CD14-positive monocyte (primary cell): ENCODE results near the gene PSMD14. TPM values are rescaled to one million over a fixed set of nuclear protein-coding genes. Genes with fewer than 3 reads are reported as not detected.

Experiments used
- DNase-seq, 3 donors: peaks; one replicate each; pipeline ENCODE4 v3.0.0-alpha.2; 2011 to 2022
- H2AFZ ChIP-seq: 2 replicates; pipeline ENCODE4 v1.6.0; 2012; ENCODE audit warnings: mild to moderate bottlenecking, low read depth, low read length, inconsistent platforms; ENCODE audit not compliant: insufficient read depth, poor library complexity, severe bottlenecking
- H3K27ac ChIP-seq, 2 donors: 1 replicate in 1 of 2; 2 replicates in 1 of 2; pipeline ENCODE4 v1.5.1; 2012 to 2013; ENCODE audit warnings: low read length in 2 of 2, control low read depth in 1 of 2, inconsistent platforms in 1 of 2, low read depth in 1 of 2, mild to moderate bottlenecking in 1 of 2
- H3K27me3 ChIP-seq, 2 donors: one replicate each; pipeline versions ENCODE4 v1.6.0 to v1.6.1; 2011 to 2013; ENCODE audit warnings: low read length in 2 of 2; ENCODE audit not compliant: control insufficient read depth in 2 of 2, insufficient read depth in 2 of 2
- H3K36me3 ChIP-seq, 2 donors: replicated peaks in 1 of 2; 1 replicate in 1 of 2; 2 replicates in 1 of 2; pipeline versions ENCODE4 v1.5.1 to v1.6.1; 2012 to 2013; ENCODE audit warnings: low read length in 2 of 2, control low read depth in 1 of 2, inconsistent platforms in 1 of 2, mild to moderate bottlenecking in 1 of 2; ENCODE audit not compliant: insufficient read depth in 2 of 2, control insufficient read depth in 1 of 2
- H3K4me1 ChIP-seq, 2 donors: 1 replicate in 1 of 2; 2 replicates in 1 of 2; pipeline versions ENCODE4 v1.5.1 to v1.6.1; 2012 to 2013; ENCODE audit warnings: low read length in 2 of 2, control low read depth in 1 of 2, inconsistent platforms in 1 of 2, mild to moderate bottlenecking in 1 of 2, moderate library complexity in 1 of 2; ENCODE audit not compliant: insufficient read depth in 2 of 2, control insufficient read depth in 1 of 2
- H3K4me2 ChIP-seq: replicated peaks from 2 replicates; pipeline ENCODE3; 2012; ENCODE audit warnings: low read length, moderate library complexity, mild to moderate bottlenecking; ENCODE audit not compliant: poor library complexity, severe bottlenecking; ENCODE audit errors: extremely low read depth
- H3K4me3 ChIP-seq, 3 experiments: fragments of 200-600 bp in 1 of 3; sonication (generic) in 1 of 3; replicated peaks in 1 of 3; 1 replicate in 2 of 3; 2 replicates in 1 of 3; pipeline ENCODE4 v1.5.1; 2011 to 2013; ENCODE audit warnings: low read length in 3 of 3, mild to moderate bottlenecking in 3 of 3, control low read depth in 2 of 3, low read depth in 2 of 3, inconsistent platforms in 1 of 3, moderate library complexity in 1 of 3
- H3K79me2 ChIP-seq: 2 replicates; pipeline ENCODE4 v1.6.0; 2012; ENCODE audit warnings: mild to moderate bottlenecking, control low read depth, inconsistent platforms, low read length, moderate library complexity; ENCODE audit not compliant: insufficient read depth
- H3K9ac ChIP-seq: 2 replicates; pipeline ENCODE4 v1.6.0; 2017; ENCODE audit warnings: low read length, mild to moderate bottlenecking; ENCODE audit not compliant: insufficient read depth, poor library complexity, severe bottlenecking
- H3K9me3 ChIP-seq, 2 donors: replicated peaks in 1 of 2; 1 replicate in 1 of 2; 2 replicates in 1 of 2; pipeline versions ENCODE4 v1.5.1 to v1.6.1; 2012 to 2013; ENCODE audit warnings: low read length in 2 of 2, control low read depth in 1 of 2; ENCODE audit not compliant: control insufficient read depth in 1 of 2, insufficient read depth in 1 of 2
- H4K20me1 ChIP-seq: 2 replicates; pipeline ENCODE4 v1.6.0; 2012; ENCODE audit warnings: mild to moderate bottlenecking, low read length, control low read depth, moderate library complexity; ENCODE audit not compliant: insufficient read depth
- H3K27ac Mint-ChIP-seq, 7 donors: one replicate each; pipeline ENCODE4 v1.8.0; 2020; ENCODE audit warnings: mild to moderate bottlenecking in 7 of 7, mixed read lengths in 7 of 7, moderate library complexity in 6 of 7, inconsistent platforms in 2 of 7
- H3K27me3 Mint-ChIP-seq, 3 donors: one replicate each; pipeline ENCODE4 v1.8.0; 2021 to 2022; ENCODE audit warnings: low read depth in 3 of 3, mild to moderate bottlenecking in 3 of 3, mixed read lengths in 3 of 3, moderate library complexity in 3 of 3, inconsistent platforms in 1 of 3
- H3K36me3 Mint-ChIP-seq, 2 donors: one replicate each; pipeline ENCODE4 v1.8.0; 2020; ENCODE audit warnings: mixed read lengths in 2 of 2, inconsistent platforms in 1 of 2, mild to moderate bottlenecking in 1 of 2
- H3K4me1 Mint-ChIP-seq: one replicate; pipeline ENCODE4 v1.8.0; 2020; ENCODE audit warnings: mild to moderate bottlenecking, mixed read lengths
- H3K4me3 Mint-ChIP-seq, 2 donors: one replicate each; pipeline ENCODE4 v1.8.0; 2020; ENCODE audit warnings: mild to moderate bottlenecking in 2 of 2, mixed read lengths in 2 of 2, moderate library complexity in 1 of 2
- H3K9me3 Mint-ChIP-seq, 7 donors: one replicate each; pipeline ENCODE4 v1.8.0; 2020 to 2022; ENCODE audit warnings: mixed read lengths in 7 of 7, mild to moderate bottlenecking in 6 of 7, moderate library complexity in 6 of 7, inconsistent platforms in 2 of 7
- CTCF ChIP-seq: fragments of 200-600 bp; IDR thresholded peaks from one replicate; pipeline ENCODE4 v1.8.0; 2022; ENCODE audit warnings: antibody characterized with exemption, mild to moderate bottlenecking
- WGBS: methylation state at CpG from one replicate; pipeline ENCODE4 v1.1.5; 2013; ENCODE audit warnings: missing lambda C conversion rate; ENCODE audit not compliant: insufficient coverage; 5-methylcytosine and 5-hydroxymethylcytosine counted together
- intact Hi-C, 2 donors: fragments of 100-400 bp; cut with micrococcal nuclease; formaldehyde crosslinking; loops; one replicate each; pipeline versions ENCODE4 v1.15.0 to v1.15.1; 2023
- polyA plus RNA-seq, 3 donors: library from polyadenylated mRNA; depleted of rRNA in 1 of 3; unstranded in 2 of 3; stranded (reverse) in 1 of 3; fragments of 300-500 nt in 2 of 3; fragments of >200 nt in 1 of 3; fragmentation: Illumina TruSeq in 2 of 3; gene quantifications; 1 replicate in 2 of 3; 2 replicates in 1 of 3; pipeline ENCODE4 v1.2.3, GENCODE V29; 2012 to 2021

The PSMD14 gene
- polyA plus RNA-seq, 3 donors, result 8.7 to 37.8 (median 29.3) TPM

- H3K4me3 Mint-ChIP-seq, result no peak overlapping the region
- H3K36me3 ChIP-seq, result peaks cover 0 to 8% of the 10 kb centered on the region in 2 donors
- TF ChIP-seq CTCF, result no peak
- no peaks in the 10 kb centered on the region for H3K4me1 ChIP-seq
- intact Hi-C loops, result no loop called here
- peaks cover 18% of the 10 kb centered on the region for H3K79me2 ChIP-seq
- no peak overlapping the region for H3K4me3 ChIP-seq
- H3K4me2 ChIP-seq, result no peak overlapping the region
- no peaks in the 10 kb centered on the region for H3K27me3 ChIP-seq
- no peaks in the 10 kb centered on the region for H4K20me1 ChIP-seq
- H3K27ac ChIP-seq, result no peak overlapping the region
- H3K9me3 Mint-ChIP-seq, result no peaks in the 10 kb centered on the region
- no peaks in the 10 kb centered on the region for H3K27me3 Mint-ChIP-seq
- DNase-seq, result no peak
- H3K36me3 Mint-ChIP-seq, result peaks cover 13 to 34% of the 10 kb centered on the region in 2 donors
- H3K9ac ChIP-seq, result no peak overlapping the region
- no peak overlapping the region for H3K27ac Mint-ChIP-seq
- H3K4me1 Mint-ChIP-seq, result peaks cover 5% of the 10 kb centered on the region
- H3K9me3 ChIP-seq, result no peaks in the 10 kb centered on the region
- H2AFZ ChIP-seq, result no peak overlapping the region
Observed at GRCh38 chr2:161332371-161332967, 24.2 kb downstream of the PSMD14 start.

- intact Hi-C loops, result no loop called here
- H3K27ac ChIP-seq, result no peak overlapping the region
- peaks cover 25% of the 10 kb centered on the region for H3K79me2 ChIP-seq
- H3K4me3 Mint-ChIP-seq, result no peak overlapping the region
- H3K27me3 ChIP-seq, result no peaks in the 10 kb centered on the region
- H3K4me1 Mint-ChIP-seq, result peaks cover 5% of the 10 kb centered on the region
- DNase-seq, result no peak
- H3K4me2 ChIP-seq, result no peak overlapping the region
- H3K27ac Mint-ChIP-seq, result no peak overlapping the region
- no CpG with 5 or more reads among the region's 2 CpGs for WGBS
- no peak overlapping the region for H3K4me3 ChIP-seq
- peaks cover 22 to 35% of the 10 kb centered on the region in 2 donors for H3K36me3 Mint-ChIP-seq
- no peak overlapping the region for H2AFZ ChIP-seq
- no peaks in the 10 kb centered on the region for H3K27me3 Mint-ChIP-seq
- H3K9me3 ChIP-seq, result peaks cover 0 to 3% of the 10 kb centered on the region in 2 donors
- H3K36me3 ChIP-seq, result peaks cover 0 to 4% of the 10 kb centered on the region in 2 donors
- no peaks in the 10 kb centered on the region for H4K20me1 ChIP-seq
- peaks cover 1 to 9% (median 6%) of the 10 kb centered on the region in 7 donors for H3K9me3 Mint-ChIP-seq
- no peaks in the 10 kb centered on the region for H3K4me1 ChIP-seq
- no peak overlapping the region for H3K9ac ChIP-seq
- TF ChIP-seq CTCF, result no peak
Observed at GRCh38 chr2:161335626-161336025, 27.4 kb downstream of the PSMD14 start.
